HG03196 (cell line): ENCODE results near the gene PTH1R.

ENCODE experiments used
- ATAC-seq: cut with Tn5 transposase; IDR thresholded peaks from one replicate; pipeline ENCODE4 v1.9.1; 2021; ENCODE audit not compliant: unreplicated experiment

The PTH1R gene

GRCh38 chr3:46926871-46927717, 49.6 kb downstream of the PTH1R start:
- peak; percentile 47 for ATAC-seq

DNA sequence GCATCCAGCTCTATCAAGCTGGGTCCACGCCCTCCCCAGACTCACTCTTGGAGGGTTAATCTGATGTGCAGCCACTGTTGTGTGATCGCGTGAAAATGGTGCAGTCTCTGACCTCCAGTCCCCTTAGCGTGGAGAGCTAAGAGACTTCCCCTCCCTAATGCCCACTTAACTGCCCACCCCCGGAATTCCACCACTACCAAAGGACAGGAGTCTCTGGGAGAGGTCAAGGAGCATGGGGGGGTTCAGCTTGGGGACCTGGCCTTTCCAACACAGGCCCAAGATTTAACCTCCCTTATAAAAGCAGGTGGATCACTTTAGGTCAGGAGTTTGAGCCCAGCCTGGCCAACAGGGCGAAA, 50.2 kb downstream of the PTH1R start:
- peak; percentile 5 for ATAC-seq

- no peak for ATAC-seq
Measured at GRCh38 chr3:46928282-46928681, 50.8 kb downstream of the PTH1R start.

DNA sequence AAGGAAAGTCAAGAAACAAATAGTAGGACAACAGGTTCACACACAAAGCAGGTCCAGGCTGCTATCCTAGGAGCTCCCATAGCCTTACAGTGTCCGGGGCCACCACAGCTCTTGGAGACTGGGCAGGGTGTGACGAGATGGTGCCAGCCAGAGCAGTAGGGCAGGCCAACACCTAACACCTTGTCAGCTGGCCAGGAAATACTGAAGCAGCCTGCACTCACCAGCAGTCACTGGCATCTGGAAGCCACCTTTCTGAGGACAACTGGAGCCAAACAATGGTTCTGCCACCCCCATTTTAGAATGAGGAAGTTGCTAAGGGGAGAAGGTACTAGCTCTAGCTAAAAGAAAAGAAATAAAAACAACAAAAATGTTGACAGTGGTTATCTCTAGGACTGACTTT, 51.8 kb downstream of the PTH1R start:
- ATAC-seq = no peak

- ATAC-seq = no peak
Measured at GRCh38 chr3:46930166-46930944, 52.8 kb downstream of the PTH1R start.

DNA sequence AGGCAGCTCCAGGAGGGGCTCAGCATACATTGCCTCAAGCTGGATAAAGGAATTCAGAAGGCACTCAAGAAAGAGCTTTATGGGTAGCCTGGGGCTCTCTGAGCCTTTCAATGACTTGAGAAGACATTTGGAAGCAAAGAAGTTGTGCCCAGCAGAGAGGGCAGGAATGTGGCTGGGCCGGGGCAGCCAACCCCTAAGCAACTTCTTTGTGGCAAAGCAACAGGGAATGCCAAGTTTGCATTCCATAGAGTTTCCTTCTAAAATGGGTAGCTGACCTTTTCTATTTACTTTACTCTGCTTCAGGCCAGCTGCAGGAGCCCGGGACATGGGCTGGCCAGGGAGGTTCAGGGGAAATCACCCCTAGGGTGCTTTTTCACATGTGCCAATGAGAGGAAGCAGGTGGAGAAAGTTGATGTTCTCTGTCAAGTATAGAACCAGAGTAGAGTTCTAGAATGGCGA, 53.5 kb downstream of the PTH1R start:
- no peak for ATAC-seq

GRCh38 chr3:46931631-46932331, 54.3 kb downstream of the PTH1R start:
- no peak for ATAC-seq

DNA sequence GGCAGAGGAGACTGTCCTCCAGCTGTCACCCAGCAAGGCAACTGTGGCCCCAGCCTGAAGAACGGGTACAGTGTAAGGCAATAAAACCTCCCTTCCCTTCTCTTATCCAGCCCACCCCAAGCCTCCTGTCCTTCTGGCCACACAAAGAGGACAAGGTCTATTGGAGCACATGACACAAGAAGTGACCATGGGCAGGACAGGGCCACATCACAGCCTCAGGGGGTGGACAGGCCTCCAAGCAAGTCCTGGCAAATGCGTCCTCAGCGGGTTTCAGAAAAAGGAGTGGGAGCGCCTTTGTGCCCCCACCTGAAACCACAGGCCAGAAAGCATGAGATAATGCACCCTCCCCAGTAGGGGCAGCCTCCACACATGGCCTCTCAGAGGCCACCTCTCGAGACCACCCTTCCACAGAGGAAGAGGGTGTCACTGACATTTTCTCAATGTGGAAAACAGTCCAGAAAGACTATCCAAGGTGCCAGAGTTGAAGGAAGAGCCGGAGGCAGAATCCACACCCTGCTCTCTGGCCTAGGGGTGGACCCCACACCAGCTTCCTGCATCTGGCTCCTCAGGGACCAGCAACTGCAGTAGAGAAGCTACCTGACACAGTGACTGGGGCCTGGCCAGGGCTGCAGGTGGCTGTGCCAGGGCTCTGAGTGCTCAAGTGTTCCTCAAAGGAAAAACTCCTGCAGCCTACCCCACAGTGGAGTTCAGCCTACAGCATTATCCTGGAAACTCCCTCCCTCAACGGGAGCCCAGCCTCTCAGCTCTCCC, 55.1 kb downstream of the PTH1R start:
- no peak for ATAC-seq

DNA sequence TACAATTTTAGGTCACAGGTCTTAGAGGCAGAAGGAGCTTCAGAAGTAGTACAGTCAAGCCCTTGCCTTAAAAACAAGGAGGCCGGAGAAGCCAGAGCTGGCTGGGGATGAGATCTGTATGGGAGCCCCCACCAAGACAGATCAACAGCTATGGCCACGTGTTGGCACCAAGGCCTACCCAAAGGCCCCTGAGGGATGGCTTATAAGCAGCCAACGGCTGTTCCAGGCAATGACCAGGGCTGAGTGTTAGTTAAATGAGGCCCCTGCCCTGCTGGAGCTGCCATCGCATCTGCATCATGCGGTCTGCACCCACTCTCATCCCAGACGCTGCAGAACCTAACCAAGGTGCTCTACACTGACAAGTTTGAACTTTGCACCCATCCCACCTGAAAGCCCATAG, 55.7 kb downstream of the PTH1R start:
- no peak for ATAC-seq

GRCh38 chr3:46934072-46934471, 56.6 kb downstream of the PTH1R start:
- ATAC-seq = no peak

- no peak for ATAC-seq
Measured at GRCh38 chr3:46934498-46935167, 57.1 kb downstream of the PTH1R start.

DNA sequence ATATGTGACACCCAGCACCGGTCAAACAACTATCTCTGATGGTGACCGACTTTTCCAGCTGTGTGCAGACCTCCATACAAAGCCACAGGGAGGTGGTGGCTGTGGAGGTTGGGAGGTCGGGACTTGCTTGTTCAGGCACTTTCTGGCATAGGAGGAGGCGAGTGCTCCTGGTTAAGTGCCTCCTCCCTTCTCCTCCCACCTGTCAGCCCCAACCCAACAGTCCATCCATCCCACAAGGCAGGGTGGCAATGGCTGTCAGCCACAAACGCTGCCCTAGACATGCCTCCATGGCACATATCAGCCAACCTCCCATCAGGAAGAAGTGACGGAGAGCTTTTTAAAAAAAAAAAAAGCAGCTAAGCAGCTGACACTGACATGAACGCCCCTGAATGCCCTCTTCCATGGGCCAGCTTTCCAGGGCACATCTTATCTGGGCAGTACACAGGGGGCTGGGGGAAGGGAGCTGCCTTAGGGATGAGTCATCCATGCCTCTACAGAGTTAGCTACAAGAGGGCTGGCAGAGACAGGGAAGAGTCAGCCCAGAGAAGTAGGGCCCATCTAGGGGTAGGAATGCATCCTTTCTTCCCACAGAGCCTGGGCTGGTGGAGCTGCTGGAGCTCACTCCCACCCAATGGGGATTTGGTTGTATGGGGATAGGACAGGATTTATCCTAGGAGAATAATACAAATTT, 57.8 kb downstream of the PTH1R start:
- no peak for ATAC-seq

DNA sequence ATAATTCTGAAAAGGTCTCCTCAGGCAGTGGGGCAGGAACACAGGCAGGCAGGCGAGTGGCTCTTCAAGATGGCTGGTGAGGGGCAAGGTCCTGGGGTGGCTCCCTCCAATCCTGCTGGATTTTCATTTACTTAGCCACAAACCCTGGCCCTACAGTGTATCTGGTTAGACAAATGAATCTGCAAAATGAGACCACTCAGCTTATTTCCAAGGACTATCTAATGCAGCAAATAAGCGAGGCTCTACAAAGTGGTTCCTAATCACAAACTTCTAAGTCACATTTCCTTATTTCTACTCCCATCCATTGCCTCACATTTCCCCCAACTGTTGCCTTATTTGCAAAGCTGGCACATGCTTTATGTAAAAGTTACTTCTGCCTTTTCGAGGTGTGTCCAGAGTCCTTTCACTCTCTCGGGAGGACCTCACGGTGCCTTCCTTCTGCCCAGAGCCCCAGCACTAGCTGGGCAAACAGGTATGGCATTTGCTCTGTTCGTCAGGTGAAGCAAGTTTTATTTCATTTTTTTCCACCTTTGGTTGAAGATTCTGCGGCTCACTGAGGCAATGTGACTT, 58.6 kb downstream of the PTH1R start:
- ATAC-seq = no peak

GRCh38 chr3:46936733-46937250, 59.3 kb downstream of the PTH1R start:
- no peak for ATAC-seq

- no peak for ATAC-seq
Measured at GRCh38 chr3:46938118-46938517, 60.6 kb downstream of the PTH1R start.

- no peak for ATAC-seq
Measured at GRCh38 chr3:46939578-46940445, 62.3 kb downstream of the PTH1R start.

GRCh38 chr3:46942076-46942475, 64.6 kb downstream of the PTH1R start:
- ATAC-seq = no peak
